ENCODE data around the gene IFI27L2.

DNA sequence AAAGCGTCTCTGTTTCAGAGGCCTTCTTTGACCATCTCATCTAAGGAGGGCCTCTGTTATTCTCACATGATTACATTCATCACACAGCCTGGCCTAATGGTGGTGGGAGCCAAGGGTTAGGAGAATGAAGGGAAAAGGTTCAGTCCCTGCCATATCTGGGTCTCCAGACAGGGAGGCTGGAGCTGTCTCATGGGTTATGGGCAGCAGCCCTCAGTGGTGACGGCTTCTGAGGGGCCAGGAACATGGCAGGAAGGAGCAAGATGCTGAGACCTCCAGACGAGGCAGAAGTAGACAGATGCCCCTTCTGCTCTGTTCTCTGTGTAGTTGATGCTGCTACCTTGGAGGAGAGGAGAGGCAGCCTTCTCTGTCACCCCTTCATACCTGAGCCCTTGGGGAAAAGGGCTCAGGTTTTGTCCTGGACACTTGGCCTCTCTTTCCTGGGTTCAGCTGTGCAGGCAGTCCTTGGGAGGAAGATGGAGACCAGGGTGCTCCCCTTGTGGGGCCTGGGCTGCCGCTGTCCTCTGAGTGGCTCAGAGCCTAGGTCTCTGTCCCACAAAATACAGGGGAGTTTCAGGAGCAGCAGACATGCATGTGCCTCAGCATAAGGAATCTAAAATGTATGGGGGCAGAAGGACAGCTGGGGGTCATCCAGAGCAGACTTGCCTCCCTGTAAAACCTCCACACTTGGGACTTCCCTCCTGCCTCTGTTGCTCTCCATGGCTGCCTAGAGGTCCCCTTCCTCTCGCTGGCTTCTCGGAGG lies 3.6 kb downstream of the IFI27L2 start:
- TF ChIP-seq, protein P1, sequence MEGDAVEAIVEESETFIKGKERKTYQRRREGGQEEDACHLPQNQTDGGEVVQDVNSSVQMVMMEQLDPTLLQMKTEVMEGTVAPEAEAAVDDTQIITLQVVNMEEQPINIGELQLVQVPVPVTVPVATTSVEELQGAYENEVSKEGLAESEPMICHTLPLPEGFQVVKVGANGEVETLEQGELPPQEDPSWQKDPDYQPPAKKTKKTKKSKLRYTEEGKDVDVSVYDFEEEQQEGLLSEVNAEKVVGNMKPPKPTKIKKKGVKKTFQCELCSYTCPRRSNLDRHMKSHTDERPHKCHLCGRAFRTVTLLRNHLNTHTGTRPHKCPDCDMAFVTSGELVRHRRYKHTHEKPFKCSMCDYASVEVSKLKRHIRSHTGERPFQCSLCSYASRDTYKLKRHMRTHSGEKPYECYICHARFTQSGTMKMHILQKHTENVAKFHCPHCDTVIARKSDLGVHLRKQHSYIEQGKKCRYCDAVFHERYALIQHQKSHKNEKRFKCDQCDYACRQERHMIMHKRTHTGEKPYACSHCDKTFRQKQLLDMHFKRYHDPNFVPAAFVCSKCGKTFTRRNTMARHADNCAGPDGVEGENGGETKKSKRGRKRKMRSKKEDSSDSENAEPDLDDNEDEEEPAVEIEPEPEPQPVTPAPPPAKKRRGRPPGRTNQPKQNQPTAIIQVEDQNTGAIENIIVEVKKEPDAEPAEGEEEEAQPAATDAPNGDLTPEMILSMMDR (IDR thresholded peaks at IDR 0.05), result no peak
- no peak for TF ChIP-seq POLR2A (IDR thresholded peaks at IDR 0.05)

All from thyroid gland (tissue), 4 donors.